PFSK-1 (cell line): ENCODE measurements around the gene ST3GAL5.

Experiments used
- POLR2AphosphoS5 ChIP-seq: IDR thresholded peaks from 2 replicates; pipeline ENCODE4 v1.6.1; 2012; ENCODE audit warnings: low read depth, mild to moderate bottlenecking, control low read depth, low read length, moderate library complexity
- SIN3A ChIP-seq: IDR thresholded peaks from 2 replicates; pipeline ENCODE4 v1.6.1; 2012; ENCODE audit warnings: mild to moderate bottlenecking, low read length, moderate library complexity, borderline replicate concordance; ENCODE audit not compliant: insufficient read depth
- TF ChIP-seq, protein P1 (sequence below), 2 experiments: IDR thresholded peaks; 2 replicates each; pipeline versions ENCODE4 v1.6.1 to v1.8.0; 2011 to 2012; ENCODE audit warnings: low read depth in 2 of 2, low read length in 2 of 2, control low read depth in 1 of 2, inconsistent platforms in 1 of 2, mild to moderate bottlenecking in 1 of 2, moderate library complexity in 1 of 2; ENCODE audit not compliant: insufficient read depth in 1 of 2

DNA sequence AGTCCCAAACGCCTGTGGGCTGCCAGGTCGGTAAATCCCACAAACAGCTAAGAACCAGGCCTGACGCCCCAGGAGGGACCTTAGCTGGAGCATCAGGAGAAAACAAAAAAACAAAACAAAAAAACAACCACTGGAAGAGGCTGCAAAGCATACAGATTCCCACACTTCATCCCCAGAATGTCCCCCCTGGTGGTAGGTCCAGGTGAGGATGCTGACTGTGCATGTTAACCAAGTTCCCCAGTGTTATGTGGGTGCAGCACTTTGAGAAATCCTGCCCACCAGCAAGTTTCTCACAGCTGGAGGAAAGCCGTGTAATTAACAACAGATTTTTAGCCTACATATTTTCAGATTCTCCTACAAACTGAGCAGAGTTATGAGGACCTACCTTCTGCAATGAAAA lies 15.1 kb downstream of the ST3GAL5 start:
- TF ChIP-seq POLR2AphosphoS5 (no peak), SIN3A (no peak)
- TF ChIP-seq, protein P1, sequence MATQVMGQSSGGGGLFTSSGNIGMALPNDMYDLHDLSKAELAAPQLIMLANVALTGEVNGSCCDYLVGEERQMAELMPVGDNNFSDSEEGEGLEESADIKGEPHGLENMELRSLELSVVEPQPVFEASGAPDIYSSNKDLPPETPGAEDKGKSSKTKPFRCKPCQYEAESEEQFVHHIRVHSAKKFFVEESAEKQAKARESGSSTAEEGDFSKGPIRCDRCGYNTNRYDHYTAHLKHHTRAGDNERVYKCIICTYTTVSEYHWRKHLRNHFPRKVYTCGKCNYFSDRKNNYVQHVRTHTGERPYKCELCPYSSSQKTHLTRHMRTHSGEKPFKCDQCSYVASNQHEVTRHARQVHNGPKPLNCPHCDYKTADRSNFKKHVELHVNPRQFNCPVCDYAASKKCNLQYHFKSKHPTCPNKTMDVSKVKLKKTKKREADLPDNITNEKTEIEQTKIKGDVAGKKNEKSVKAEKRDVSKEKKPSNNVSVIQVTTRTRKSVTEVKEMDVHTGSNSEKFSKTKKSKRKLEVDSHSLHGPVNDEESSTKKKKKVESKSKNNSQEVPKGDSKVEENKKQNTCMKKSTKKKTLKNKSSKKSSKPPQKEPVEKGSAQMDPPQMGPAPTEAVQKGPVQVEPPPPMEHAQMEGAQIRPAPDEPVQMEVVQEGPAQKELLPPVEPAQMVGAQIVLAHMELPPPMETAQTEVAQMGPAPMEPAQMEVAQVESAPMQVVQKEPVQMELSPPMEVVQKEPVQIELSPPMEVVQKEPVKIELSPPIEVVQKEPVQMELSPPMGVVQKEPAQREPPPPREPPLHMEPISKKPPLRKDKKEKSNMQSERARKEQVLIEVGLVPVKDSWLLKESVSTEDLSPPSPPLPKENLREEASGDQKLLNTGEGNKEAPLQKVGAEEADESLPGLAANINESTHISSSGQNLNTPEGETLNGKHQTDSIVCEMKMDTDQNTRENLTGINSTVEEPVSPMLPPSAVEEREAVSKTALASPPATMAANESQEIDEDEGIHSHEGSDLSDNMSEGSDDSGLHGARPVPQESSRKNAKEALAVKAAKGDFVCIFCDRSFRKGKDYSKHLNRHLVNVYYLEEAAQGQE (IDR thresholded peaks at IDR 0.05; ENCODE audit: insufficient read depth in 1 of 2, low read depth in 2 of 2, low read length in 2 of 2) = no peak
